HL-60 (cell line): ENCODE measurements around the gene MYO9B.
A peak's percentile ranks its signal among the peaks of the same experiment; 100 is the strongest.

Experiments used
- DNase-seq, 2 experiments: peaks; one replicate each; pipeline ENCODE4 v3.0.0-alpha.2; 2010 to 2020; ENCODE audit warnings: low read depth in 1 of 2, low spot score in 1 of 2
- H3K27ac ChIP-seq: fragments of 250-450 bp; sonication (Bioruptor Pico); replicated peaks from 2 replicates; pipeline ENCODE4 v1.5.1; 2020; ENCODE audit warnings: mild to moderate bottlenecking, moderate library complexity
- H3K27me3 ChIP-seq: fragments of 250-450 bp; sonication (Bioruptor Pico); 2 replicates; pipeline ENCODE4 v1.5.1; 2021; ENCODE audit warnings: mild to moderate bottlenecking, moderate library complexity; ENCODE audit not compliant: insufficient read depth, poor library complexity, severe bottlenecking
- H3K4me3 ChIP-seq: replicated peaks from 2 replicates; pipeline ENCODE4 v1.5.1; 2011; ENCODE audit warnings: mild to moderate bottlenecking, control low read depth, low read length; ENCODE audit not compliant: insufficient read depth
- GABPA ChIP-seq: IDR thresholded peaks from 2 replicates; pipeline ENCODE4 v1.6.1; 2012; ENCODE audit warnings: low read depth
- POLR2AphosphoS5 ChIP-seq: IDR thresholded peaks from 2 replicates; pipeline ENCODE4 v1.6.1; 2012; ENCODE audit warnings: low read depth
- SPI1 ChIP-seq: IDR thresholded peaks from 2 replicates; pipeline ENCODE4 v1.6.1; 2012; ENCODE audit warnings: low read depth, mild to moderate bottlenecking, borderline replicate concordance
- TF ChIP-seq, protein P1 (sequence below): IDR thresholded peaks from one replicate; pipeline ENCODE4 v1.5.1; 2011; ENCODE audit warnings: low read length, control low read depth, inconsistent platforms; ENCODE audit not compliant: insufficient read depth
- TF ChIP-seq, protein P2 (sequence below): IDR thresholded peaks from 2 replicates; pipeline ENCODE4 v1.6.1; 2012; ENCODE audit warnings: low read depth; ENCODE audit not compliant: insufficient replicate concordance

Gene MYO9B

DNA sequence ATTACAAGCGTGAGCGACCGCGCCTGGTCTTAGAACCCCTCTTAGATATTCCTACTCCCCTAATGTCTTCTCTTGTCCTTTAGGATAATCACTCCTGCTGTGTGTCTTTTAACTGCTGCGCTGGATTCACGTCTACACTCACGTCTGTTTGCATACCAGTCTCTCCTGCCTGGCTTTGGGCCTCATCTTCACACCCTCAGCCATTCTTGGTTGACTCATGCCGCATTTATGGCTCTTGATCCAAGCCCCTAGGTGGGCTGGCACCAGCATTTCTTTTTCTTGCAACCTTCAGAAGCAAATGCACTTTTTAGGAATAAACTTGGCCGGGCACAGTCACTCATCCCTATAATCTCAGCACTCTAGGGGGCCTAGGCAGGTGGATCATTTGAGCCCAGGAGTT lies 22.7 kb downstream of the MYO9B start:
- no peak overlapping the region for H3K27ac ChIP-seq
- no peak overlapping the region for H3K4me3 ChIP-seq
- H3K27me3 ChIP-seq = no peaks in the 10 kb centered on the region
- DNase-seq = no peak
- TF ChIP-seq SPI1 = no peak
- no peak for TF ChIP-seq POLR2AphosphoS5
- TF ChIP-seq, protein P1, sequence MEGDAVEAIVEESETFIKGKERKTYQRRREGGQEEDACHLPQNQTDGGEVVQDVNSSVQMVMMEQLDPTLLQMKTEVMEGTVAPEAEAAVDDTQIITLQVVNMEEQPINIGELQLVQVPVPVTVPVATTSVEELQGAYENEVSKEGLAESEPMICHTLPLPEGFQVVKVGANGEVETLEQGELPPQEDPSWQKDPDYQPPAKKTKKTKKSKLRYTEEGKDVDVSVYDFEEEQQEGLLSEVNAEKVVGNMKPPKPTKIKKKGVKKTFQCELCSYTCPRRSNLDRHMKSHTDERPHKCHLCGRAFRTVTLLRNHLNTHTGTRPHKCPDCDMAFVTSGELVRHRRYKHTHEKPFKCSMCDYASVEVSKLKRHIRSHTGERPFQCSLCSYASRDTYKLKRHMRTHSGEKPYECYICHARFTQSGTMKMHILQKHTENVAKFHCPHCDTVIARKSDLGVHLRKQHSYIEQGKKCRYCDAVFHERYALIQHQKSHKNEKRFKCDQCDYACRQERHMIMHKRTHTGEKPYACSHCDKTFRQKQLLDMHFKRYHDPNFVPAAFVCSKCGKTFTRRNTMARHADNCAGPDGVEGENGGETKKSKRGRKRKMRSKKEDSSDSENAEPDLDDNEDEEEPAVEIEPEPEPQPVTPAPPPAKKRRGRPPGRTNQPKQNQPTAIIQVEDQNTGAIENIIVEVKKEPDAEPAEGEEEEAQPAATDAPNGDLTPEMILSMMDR = no peak
- TF ChIP-seq, protein P2, sequence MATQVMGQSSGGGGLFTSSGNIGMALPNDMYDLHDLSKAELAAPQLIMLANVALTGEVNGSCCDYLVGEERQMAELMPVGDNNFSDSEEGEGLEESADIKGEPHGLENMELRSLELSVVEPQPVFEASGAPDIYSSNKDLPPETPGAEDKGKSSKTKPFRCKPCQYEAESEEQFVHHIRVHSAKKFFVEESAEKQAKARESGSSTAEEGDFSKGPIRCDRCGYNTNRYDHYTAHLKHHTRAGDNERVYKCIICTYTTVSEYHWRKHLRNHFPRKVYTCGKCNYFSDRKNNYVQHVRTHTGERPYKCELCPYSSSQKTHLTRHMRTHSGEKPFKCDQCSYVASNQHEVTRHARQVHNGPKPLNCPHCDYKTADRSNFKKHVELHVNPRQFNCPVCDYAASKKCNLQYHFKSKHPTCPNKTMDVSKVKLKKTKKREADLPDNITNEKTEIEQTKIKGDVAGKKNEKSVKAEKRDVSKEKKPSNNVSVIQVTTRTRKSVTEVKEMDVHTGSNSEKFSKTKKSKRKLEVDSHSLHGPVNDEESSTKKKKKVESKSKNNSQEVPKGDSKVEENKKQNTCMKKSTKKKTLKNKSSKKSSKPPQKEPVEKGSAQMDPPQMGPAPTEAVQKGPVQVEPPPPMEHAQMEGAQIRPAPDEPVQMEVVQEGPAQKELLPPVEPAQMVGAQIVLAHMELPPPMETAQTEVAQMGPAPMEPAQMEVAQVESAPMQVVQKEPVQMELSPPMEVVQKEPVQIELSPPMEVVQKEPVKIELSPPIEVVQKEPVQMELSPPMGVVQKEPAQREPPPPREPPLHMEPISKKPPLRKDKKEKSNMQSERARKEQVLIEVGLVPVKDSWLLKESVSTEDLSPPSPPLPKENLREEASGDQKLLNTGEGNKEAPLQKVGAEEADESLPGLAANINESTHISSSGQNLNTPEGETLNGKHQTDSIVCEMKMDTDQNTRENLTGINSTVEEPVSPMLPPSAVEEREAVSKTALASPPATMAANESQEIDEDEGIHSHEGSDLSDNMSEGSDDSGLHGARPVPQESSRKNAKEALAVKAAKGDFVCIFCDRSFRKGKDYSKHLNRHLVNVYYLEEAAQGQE = no peak
- no peak for TF ChIP-seq GABPA

- DNase-seq = no peak
- H3K27me3 ChIP-seq = no peaks in the 10 kb centered on the region
- no peak overlapping the region for H3K27ac ChIP-seq
- TF ChIP-seq, protein P2 = no peak
- TF ChIP-seq POLR2AphosphoS5 (no peak), GABPA (no peak), SPI1 (no peak)
- TF ChIP-seq, protein P1 = no peak
- no peak overlapping the region for H3K4me3 ChIP-seq
Observed at GRCh38 chr19:17101686-17102628, 26.4 kb downstream of the MYO9B start.

- Histone ChIP-seq H3K27me3 (no peaks in the 10 kb centered on the region), H3K4me3 (no peak overlapping the region), H3K27ac (no peak overlapping the region)
- TF ChIP-seq, protein P1 = peak; percentile 22
- TF ChIP-seq, protein P2 = no peak
- DNase-seq = no peak
Observed at GRCh38 chr19:17103177-17103576, 27.6 kb downstream of the MYO9B start.
